HG02678 (cell line): ENCODE measurements around the gene LIMS1.
"Not testable (repeated sequence)": the region's sequence is repeated elsewhere in the genome, so short reads cannot be mapped to it uniquely, and the experiment has no call there.

ENCODE experiments used
- ATAC-seq: cut with Tn5 transposase; IDR thresholded peaks from one replicate; pipeline ENCODE4 v1.9.1; 2021; ENCODE audit warnings: mild to moderate bottlenecking, moderate library complexity; ENCODE audit not compliant: unreplicated experiment

Gene LIMS1

GRCh38 chr2:108548208-108549003, 14.1 kb downstream of the LIMS1 start:
- no peak for ATAC-seq

GRCh38 chr2:108552566-108552965, 18.3 kb downstream of the LIMS1 start:
- no peak for ATAC-seq

GRCh38 chr2:108553209-108553919, 19.1 kb downstream of the LIMS1 start:
- no peak for ATAC-seq

GRCh38 chr2:108554528-108554927, 20.3 kb downstream of the LIMS1 start:
- no peak for ATAC-seq

GRCh38 chr2:108555572-108555971, 21.3 kb downstream of the LIMS1 start:
- no peak for ATAC-seq

GRCh38 chr2:108556581-108556980, 22.3 kb downstream of the LIMS1 start:
- ATAC-seq, result not testable (repeated sequence)

- no peak for ATAC-seq
Observed at GRCh38 chr2:108560241-108560811, 26.1 kb downstream of the LIMS1 start.

GRCh38 chr2:108560895-108561530, 26.7 kb downstream of the LIMS1 start:
- ATAC-seq, result no peak

- ATAC-seq, result no peak
Observed at GRCh38 chr2:108562274-108562673, 28.0 kb downstream of the LIMS1 start.

- no peak for ATAC-seq
Observed at GRCh38 chr2:108564510-108564909, 30.2 kb downstream of the LIMS1 start.

GRCh38 chr2:108565778-108566375, 31.6 kb downstream of the LIMS1 start:
- peak; percentile 76 for ATAC-seq

GRCh38 chr2:108570416-108570815, 36.1 kb downstream of the LIMS1 start:
- ATAC-seq, result no peak

GRCh38 chr2:108571286-108571685, 37.0 kb downstream of the LIMS1 start:
- ATAC-seq, result no peak

- no peak for ATAC-seq
Observed at GRCh38 chr2:108573061-108573460, 38.8 kb downstream of the LIMS1 start.

GRCh38 chr2:108574332-108574731, 40.1 kb downstream of the LIMS1 start:
- no peak for ATAC-seq

GRCh38 chr2:108575132-108575966, 41.1 kb downstream of the LIMS1 start:
- ATAC-seq, result peak; percentile 95

- ATAC-seq, result no peak
Observed at GRCh38 chr2:108577099-108577498, 42.8 kb downstream of the LIMS1 start.

GRCh38 chr2:108579623-108580022, 45.4 kb downstream of the LIMS1 start:
- ATAC-seq, result no peak

- no peak for ATAC-seq
Observed at GRCh38 chr2:108580050-108580449, 45.8 kb downstream of the LIMS1 start.

GRCh38 chr2:108583903-108584520, 49.7 kb downstream of the LIMS1 start:
- peak; percentile 78 for ATAC-seq
